ENCODE data around the gene PLPPR3. TPM values are rescaled to one million over a fixed set of nuclear protein-coding genes. Genes with fewer than 3 reads are reported as not detected.

The PLPPR3 gene
- total RNA-seq, 1 experiment from 2014 or later, result 0.81 TPM

GRCh38 chr19:835210-835810 is 13.6 kb upstream of the PLPPR3 start:
- Histone ChIP-seq H3K4me3 (no peak overlapping the region), H3K27ac (no peak overlapping the region), H2AFZ (no peak overlapping the region), H3K9me2 (ENCODE audit: insufficient read depth) (no peaks in the 10 kb centered on the region), H3K4me2 (no peak overlapping the region), H3K36me3 (ENCODE audit: low read depth) (no peaks in the 10 kb centered on the region), H3K9me3 (ENCODE audit: insufficient read depth, low read depth) (no peaks in the 10 kb centered on the region), H3K4me1 (replicated peaks; ENCODE audit: insufficient read depth) (no peaks in the 10 kb centered on the region), H3K79me2 (ENCODE audit: low read depth) (no peaks in the 10 kb centered on the region), H3K27me3 (ENCODE audit: insufficient read depth, low read depth) (peaks cover 21% of the 10 kb centered on the region), H4K20me1 (ENCODE audit: insufficient read depth) (no peaks in the 10 kb centered on the region), H3F3A (ENCODE audit: insufficient read depth, low read depth) (no peaks in the 10 kb centered on the region)
- ChIA-PET CTCF (interaction anchor here (0.6 to 0.7 kb wide), 2 partner anchors 39 to 177 kb away, joined by 5 to 7 read pairs; no protein-coding TSS in a partner anchor), POLR2A (ENCODE audit: unreplicated experiment) (no interaction called here)
- TF ChIP-seq EZH2 (IDR thresholded peaks at IDR 0.05; ENCODE audit: low read depth) (no peak), CTCF (conservative IDR thresholded peaks at IDR 0.05) (no peak)
- no TSS peak for BruUV-seq (replicated peaks)
- no peak for DNase-seq
- intact Hi-C loops (cut with micrococcal nuclease; ENCODE audit: unreplicated experiment), result no loop called here

- POLR2A ChIA-PET (ENCODE audit: unreplicated experiment), result no interaction called here
- H3K4me1 ChIP-seq (replicated peaks; ENCODE audit: insufficient read depth), result no peaks in the 10 kb centered on the region
- H3K36me3 ChIP-seq (ENCODE audit: low read depth), result no peaks in the 10 kb centered on the region
- H3K79me2 ChIP-seq (ENCODE audit: low read depth), result no peaks in the 10 kb centered on the region
- no peaks in the 10 kb centered on the region for H3F3A ChIP-seq (ENCODE audit: insufficient read depth, low read depth)
- no peak for TF ChIP-seq CTCF (conservative IDR thresholded peaks at IDR 0.05)
- TF ChIP-seq EZH2 (IDR thresholded peaks at IDR 0.05; ENCODE audit: low read depth), result no peak
- DNase-seq, result no peak
- H3K4me2 ChIP-seq, result no peak overlapping the region
- H3K9me3 ChIP-seq (ENCODE audit: insufficient read depth, low read depth), result no peaks in the 10 kb centered on the region
- no peak overlapping the region for H3K27ac ChIP-seq
- no peaks in the 10 kb centered on the region for H4K20me1 ChIP-seq (ENCODE audit: insufficient read depth)
- H2AFZ ChIP-seq, result no peak overlapping the region
- H3K27me3 ChIP-seq (ENCODE audit: insufficient read depth, low read depth), result peaks cover 24% of the 10 kb centered on the region
- no peak overlapping the region for H3K4me3 ChIP-seq
- CTCF ChIA-PET, result interaction anchor here (0.5 kb wide), 1 partner anchor 10 kb away, joined by 14 read pairs; no protein-coding TSS in a partner anchor
- H3K9me2 ChIP-seq (ENCODE audit: insufficient read depth), result no peaks in the 10 kb centered on the region
- intact Hi-C loops (cut with micrococcal nuclease; ENCODE audit: unreplicated experiment), result no loop called here
- no TSS peak for BruUV-seq (replicated peaks)
These were observed 12.5 kb upstream of the PLPPR3 start for GRCh38 chr19:834216-834615.

DNA sequence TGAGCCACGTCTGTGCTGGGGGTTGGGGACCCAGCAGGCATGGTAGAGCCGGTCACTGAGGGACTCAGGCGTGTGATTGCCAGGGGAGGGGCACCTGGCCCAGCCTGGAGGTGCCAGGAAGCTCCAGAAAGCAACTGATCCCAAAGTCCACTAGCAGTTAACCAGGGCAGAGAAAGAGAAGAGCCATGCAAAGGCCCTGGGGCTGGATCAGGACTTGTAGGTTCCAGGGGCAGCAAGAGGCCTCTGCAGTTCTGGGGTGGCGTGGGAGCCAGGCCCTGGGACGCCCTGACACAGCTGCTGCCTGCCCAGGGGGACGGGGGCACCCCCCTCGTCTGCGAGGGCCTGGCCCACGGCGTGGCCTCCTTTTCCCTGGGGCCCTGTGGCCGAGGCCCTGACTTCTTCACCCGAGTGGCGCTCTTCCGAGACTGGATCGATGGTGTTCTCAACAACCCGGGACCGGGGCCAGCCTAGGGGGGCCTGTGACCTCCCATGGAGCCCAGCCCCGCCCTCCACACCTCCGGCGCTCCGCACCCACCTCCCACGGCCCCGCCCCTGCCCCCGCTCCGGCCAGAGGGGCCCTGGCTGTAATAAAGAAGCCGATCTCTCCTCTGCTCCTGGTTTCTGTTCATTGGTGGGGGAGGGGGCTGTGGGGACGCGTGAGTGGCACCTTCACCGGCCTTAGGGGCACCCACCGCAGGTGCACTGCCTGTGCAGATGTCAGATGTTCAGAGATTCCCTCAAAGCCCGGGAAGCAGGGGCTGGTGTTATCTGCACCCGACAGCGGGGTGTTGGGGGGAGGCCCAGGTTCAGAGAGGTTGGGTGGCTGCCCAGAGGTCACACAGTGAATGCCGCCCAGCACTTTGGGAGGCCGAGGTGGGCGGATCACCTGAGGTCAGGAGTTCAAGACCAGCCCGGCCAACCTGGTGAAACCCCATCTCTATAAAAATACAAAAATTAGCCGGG is 9.9 kb upstream of the PLPPR3 start:
- Histone ChIP-seq H3K4me3 (no peak overlapping the region), H3K27ac (no peak overlapping the region), H4K20me1 (ENCODE audit: insufficient read depth) (no peaks in the 10 kb centered on the region), H3K9me2 (ENCODE audit: insufficient read depth) (no peaks in the 10 kb centered on the region), H2AFZ (no peak overlapping the region), H3K4me2 (no peak overlapping the region), H3K79me2 (ENCODE audit: low read depth) (no peaks in the 10 kb centered on the region), H3K9me3 (ENCODE audit: insufficient read depth, low read depth) (no peaks in the 10 kb centered on the region), H3K36me3 (ENCODE audit: low read depth) (no peaks in the 10 kb centered on the region), H3F3A (ENCODE audit: insufficient read depth, low read depth) (no peaks in the 10 kb centered on the region), H3K27me3 (ENCODE audit: insufficient read depth, low read depth) (peaks cover 18% of the 10 kb centered on the region; the same call in 1 of the 2 replicates), H3K4me1 (replicated peaks; ENCODE audit: insufficient read depth) (no peaks in the 10 kb centered on the region)
- DNase-seq, result no peak
- no TSS peak for BruUV-seq (replicated peaks)
- ChIA-PET CTCF (interaction anchor here (0.6 kb wide), 1 partner anchor 69 kb away, joined by 4 read pairs; no protein-coding TSS in a partner anchor), POLR2A (ENCODE audit: unreplicated experiment) (no interaction called here)
- intact Hi-C loops (cut with micrococcal nuclease; ENCODE audit: unreplicated experiment), result no loop called here
- no peak for TF ChIP-seq EZH2 (IDR thresholded peaks at IDR 0.05; ENCODE audit: low read depth)
- no peak for TF ChIP-seq CTCF (conservative IDR thresholded peaks at IDR 0.05)
